Stimulated activated CD4-positive, alpha-beta T cell treated with anti-CD3 and anti-CD28 coated beads, Interleukin-15, amount 100 ng/mL, for 24 hours (primary cell): ENCODE measurements around the gene ARHGAP11A.

ENCODE experiments used
- DNase-seq: peaks from one replicate; pipeline ENCODE4 v3.0.0-alpha.2; 2020

The ARHGAP11A gene

DNA sequence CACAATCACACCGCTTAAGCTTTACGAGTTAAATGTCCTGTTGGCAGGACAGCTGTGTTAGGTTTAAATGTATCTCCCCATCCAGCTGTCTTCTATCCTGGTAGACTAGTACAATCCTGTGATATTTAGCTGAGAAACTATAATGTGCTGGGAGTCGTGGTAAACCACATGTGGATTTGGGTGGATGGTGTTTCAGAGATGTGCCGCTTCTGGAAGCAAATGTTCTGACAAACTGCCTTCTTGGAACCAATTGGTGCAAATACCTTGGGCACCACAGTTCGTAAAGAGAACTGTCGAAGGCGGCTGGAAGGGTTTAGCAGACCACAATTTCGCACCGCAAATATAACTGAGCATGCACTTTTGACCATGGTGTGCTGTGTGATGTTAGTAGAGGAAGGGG, 41.2 kb downstream of the ARHGAP11A start:
- no peak for DNase-seq

DNA sequence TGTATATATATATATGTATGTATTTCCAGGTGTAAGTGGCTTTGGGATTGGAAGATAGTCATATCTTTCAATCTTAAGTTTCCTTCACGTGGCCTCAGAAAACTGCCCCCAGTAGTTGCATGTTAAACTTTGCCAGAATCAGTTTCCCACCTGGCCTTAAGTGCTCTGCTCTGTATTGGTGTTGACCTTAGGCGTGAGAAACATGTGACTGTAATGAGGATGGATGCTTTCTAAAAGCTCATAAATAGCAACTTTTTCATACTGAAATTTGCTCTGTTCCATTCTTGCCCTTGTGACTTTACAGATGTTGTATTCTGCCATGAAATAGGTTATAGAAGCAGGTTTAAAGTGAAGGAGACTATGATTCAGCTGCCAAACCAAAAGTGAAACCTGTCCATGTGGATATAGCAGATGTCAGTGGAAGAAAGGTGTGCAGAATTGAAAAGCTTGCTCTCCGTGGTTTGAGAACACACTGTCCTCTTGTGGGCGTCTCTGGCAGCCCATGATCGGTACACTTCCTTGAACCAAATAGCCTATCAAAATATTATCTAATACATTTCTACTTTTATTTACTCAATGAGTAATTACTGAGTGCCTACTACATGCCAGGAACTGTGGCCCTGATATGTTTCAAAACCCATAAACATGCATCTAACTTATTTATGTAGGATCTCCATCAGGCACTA, 42.0 kb downstream of the ARHGAP11A start:
- DNase-seq, result no peak

DNA sequence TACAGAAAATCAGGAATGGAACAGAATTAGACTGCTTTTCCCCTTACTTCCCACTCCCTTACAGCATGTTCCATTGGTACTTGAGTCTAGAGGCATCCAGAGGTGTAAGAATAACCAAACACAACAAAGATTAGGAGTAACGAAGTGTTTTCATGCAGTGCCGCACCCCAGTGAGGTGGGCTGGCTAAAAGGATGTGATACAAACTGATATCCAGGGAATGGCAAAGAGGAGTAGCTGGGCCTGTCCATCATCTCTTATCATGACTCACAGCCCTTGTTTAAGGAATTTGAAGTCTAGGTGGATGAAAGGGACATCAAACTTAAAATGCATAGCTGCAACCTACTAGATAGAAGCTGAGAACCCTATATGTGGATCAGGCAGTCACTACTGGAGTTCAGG, 42.6 kb downstream of the ARHGAP11A start:
- DNase-seq, result no peak

DNA sequence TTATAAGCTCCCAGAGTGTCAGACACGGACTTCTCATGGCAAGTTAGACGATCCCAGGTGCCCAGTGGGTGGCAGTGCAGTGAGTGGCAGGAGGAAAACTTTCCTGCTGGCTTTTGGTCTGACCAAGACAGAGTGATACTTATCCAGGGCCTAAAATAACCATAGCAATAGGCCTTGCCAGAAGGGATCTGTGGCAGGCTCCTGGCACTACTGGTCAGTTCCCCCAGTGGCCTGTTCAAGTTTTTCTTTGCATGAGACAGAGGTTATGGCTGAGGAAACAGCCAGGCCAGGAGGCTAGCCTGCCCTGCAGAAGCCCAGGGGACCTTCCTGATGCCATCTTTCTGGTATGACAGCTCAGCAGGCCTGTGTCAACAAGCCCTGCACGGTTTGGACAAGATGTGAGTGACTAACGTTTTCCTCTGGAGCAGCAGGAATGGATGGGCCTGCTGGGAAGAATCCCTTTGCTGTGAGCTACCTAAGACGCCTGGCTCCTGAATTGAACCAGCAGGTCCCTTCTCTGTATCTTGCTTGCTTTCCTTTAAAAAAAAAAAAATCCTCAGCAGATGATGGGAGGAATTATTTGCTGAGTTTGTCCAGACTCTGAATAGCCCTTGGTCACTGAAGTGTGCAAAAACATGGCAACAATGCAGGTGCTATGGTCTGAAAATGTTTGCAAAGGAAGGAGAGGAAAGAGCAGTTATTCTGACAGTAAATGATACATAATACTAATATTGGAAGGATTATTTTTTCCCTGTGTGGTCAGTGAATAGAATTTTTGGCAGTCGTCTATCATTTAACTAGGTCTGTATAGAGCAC, 44.2 kb downstream of the ARHGAP11A start:
- DNase-seq, result no peak

DNA sequence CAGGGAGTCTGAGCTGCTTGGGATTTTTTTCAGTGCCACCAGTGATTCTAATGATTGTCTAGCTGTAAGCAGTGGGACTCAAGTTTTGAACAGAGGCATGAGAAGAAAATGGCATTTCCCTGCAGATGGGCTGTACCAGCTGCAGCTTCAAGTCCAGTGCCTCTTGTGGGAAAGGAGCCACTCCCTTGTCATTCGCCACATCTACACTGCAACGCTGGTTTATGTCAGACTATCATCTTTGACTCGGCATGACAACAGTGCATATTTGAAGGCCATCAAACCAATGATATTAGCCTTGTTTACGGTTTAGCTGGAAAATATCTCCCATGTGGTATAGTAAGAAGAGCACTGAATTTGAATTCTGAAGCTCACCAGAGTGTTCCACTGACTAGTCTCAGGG, 48.4 kb downstream of the ARHGAP11A start:
- DNase-seq, result no peak

DNA sequence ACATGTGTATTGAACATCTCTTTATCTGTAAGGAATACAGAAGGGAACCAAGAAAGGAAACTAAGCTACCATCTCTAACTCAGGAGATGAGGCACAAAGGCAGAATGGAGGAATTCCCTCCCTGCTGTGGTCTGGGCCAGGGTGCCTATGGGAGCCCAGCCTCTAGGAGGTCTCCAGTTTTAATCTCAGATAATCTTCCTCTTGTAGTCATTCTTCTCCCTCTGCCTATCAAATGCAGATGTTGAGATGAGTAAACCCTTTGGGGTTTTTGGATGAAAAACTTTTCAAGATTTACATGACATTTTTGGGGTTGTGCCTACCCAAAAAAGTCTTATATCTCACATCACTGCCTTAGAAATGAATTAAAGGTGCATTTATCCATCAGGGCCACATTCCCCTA, 49.5 kb downstream of the ARHGAP11A start:
- DNase-seq, result no peak

DNA sequence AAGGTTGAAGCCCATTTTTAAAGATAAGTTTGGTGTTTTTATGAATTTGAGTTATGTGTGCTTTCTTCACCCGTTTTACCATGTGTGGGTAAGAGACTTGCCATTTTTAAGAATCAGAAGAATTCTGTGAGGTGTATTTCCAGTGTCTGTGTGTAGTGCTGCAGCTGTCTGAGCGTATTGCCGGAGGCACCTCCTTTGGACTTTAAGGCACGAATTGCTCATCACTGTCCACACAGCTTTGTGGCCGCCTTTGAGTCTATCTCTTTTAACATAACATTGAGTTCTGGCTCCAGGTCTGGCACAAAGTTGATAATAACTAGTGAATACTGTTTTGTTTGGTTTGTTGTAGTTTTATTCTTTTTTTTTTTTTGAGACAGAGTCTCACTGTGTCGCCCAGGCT, 52.0 kb downstream of the ARHGAP11A start:
- DNase-seq, result no peak

DNA sequence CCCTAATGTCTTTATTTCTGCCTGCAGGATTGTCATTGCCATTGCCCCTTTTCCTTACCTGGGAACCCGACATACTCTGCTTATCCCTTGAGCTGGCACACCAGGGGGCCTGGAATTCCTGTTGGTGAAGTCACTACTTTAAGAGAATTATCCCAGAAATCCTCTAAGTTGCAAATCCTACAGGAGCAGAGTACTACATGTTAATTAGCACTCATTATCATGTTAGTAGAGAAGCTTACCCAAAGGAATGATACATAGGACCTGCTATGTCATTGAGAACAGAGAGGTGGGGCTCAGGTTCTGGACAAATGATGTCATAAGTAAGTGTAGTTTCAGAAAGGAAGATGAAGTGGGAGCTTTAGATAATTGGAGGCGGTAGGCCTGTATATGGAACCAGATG, 53.6 kb downstream of the ARHGAP11A start:
- DNase-seq, result no peak

DNA sequence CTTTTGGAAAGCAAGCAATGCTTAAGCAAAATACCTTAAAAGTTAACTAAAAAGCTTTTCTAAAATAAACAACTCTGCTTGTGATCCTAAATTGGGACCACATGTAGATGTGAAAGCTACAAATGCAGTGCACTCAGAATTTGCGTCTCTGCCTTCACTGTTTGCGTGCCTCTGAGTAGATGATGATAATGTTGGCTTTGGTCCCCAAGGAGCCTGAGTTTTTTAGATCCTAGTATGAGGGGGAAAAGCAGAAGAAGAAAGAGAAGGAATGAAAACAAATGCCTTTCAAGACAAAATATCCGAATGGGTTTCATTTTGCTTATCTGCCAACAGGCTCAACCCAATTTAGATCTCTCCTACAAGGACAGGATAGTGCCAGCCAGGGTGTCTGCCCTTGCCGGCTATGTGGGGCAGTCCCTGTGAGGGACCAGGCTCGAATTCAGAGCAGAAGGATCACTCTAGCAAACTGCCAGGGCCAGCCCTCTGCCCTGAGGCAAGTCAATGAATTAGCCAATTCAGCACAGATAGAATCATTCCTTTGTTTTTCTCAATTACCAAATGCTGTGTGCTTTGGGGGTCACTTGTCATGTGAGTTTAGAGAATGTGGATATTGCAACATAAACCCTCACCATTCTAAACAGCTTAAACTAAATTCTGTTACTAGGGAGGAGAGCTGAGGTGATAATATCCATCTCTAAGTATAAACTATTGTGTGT, 54.8 kb downstream of the ARHGAP11A start:
- no peak for DNase-seq

DNA sequence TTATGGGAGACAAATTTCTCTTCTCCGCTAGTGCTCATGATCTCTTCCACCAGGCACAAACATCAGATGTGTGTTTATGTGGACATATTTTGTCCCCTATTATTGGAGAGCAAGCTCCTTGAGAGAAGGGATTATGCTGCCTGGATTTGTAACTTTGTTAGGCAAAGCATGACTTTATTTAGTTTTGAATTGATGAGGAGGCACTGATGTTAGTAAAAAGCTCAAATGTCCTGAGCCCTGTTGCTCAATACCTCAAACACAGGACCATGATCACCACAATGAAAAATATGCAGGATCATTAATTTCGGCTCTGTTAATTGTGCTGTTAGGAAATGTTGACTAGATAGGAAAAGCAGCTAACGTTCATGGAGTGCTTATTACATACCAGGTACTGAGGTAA, 55.3 kb downstream of the ARHGAP11A start:
- DNase-seq, result no peak

DNA sequence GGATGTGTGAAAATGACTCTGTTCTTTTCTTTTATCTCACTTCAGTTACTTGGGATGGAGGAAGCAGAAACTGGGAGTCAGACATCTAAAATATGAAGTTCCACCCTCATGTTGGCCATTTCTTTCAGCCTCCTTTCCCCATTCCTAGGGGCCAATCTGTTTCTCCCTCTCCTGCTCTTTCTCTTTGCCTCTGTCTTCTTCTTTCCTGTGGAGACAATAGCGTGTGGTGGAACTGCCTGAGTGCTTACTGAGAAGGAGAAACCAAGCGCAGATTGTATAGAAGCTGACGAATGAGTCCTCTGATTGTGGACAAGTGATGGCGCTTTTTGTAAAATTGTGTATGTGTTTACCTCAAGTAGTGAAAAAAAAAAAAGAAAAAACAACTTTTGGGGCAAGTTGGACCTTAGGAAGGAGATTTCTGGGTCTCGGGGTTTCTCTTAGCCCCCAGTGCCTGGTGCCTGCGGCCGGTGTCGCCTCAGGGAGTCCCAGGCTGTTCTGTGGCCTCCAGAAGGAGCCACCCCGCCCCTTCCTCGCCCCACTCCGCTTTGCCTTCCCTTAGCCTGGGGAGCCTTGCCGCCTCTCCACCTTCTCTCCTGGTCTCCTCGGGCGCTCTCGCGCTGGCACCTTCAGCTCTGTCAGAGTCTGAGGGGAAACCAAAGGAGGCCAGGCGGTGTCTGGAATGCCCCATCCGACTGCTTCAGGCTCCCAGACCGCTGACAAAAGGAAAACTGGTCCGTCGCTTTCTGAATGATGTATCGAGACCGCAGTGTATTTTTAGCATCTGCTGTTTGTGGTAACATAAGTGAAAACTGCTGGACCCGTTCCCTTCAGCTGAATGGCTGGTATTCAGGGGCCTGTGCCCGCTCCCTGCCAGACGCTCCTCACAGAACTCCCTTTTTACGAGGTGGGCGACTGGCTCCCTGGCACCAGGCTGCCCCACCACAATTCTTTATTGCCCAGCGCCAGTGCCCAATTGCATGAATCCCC, 56.3 kb downstream of the ARHGAP11A start:
- DNase-seq, result no peak

DNA sequence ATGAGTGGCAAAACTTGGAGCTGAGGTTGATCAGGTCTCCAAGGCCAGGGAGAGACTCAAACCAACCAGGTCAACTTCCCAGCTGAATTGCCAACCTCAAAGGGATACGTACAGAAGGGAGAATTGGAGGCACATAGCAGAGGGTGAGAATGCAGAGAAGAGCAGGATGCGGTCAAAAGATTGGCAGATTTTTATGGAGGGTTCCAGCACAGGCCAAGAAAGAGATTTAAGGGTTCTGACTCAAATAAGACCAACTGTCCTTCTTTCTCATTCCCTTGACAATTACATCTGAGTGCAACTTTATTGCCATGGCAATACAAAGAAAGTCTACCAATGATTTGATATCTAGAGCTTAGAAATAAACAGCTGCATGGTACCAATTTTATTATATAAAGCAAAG, 59.4 kb downstream of the ARHGAP11A start:
- DNase-seq, result no peak

DNA sequence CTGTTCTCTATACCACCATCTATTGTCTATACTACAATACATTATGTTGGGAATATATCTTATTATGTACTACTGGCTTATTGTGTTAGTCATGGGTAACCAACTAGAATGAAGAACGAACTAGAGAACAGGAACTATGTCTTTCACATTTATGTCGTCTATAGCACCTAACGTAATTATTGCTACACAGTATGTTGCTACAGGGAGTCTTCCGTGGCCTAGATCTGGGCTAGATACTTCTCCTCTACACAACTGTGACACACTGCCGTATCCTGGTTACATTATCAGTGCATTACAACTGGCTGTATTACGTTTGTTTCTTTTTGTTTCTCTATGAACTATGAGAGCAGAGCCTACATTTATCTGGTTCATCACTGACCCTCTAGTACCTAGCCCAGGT, 60.2 kb downstream of the ARHGAP11A start:
- DNase-seq, result no peak

DNA sequence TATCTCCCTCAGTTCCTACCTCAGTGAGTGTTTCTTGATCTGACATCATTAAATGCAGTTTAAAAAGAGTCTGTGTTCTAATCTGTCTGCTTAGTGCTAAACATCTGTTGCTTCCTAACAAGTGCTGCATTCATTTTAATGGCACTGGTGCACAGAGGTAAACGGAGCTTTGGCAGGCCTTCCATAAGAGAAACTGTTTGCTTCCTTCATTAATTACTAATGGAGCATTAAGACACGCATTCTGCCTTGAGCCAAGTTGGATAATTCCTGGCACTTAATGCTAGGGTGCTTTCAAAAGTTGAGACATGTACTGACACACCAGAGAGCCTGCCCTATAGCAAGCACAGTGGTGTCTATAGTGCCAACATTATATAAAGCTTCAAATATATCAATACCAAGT, 60.9 kb downstream of the ARHGAP11A start:
- DNase-seq, result no peak

DNA sequence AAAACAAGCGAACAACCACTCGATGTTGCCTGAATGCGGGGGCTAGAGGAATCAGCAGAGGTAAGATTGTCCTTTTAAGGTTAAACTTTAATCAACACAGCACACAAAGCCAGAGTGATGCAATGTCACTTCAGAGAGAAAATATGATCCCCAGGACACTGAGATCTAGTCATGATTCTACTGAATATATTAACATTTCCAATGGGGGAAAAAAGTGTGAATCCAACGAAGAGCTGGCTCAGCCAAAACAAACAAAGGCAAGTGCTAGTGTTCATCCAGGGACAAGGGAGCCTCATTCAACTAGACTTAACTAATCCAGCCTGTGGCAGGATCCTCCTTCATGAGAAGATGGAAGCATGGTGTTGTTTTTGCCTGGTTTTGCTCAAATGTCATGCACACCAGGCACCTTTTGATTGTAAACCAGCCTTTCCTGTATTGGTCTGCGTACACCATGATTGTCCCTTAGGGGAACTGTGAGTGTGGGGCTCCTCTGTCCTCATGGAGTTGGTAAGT, 62.0 kb downstream of the ARHGAP11A start:
- DNase-seq, result no peak

DNA sequence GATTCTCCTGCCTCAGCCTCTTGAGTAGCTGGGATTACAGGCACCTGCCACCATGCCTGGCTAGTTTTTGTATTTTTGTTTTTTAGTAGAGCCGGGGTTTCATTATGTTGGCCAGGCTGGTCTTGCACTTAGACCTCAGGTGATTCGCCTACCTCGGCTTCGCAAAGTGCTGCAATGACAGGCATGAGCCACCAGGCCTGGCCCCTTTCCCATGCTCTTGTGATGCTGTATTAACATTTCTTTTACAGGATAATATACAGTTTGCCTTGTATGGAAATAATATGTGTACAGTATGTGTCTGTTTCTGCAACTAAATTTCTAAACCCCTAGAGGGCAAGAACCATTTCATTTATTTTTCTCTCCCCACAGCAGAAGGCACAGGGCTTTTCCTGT, 64.0 kb downstream of the ARHGAP11A start:
- no peak for DNase-seq

DNA sequence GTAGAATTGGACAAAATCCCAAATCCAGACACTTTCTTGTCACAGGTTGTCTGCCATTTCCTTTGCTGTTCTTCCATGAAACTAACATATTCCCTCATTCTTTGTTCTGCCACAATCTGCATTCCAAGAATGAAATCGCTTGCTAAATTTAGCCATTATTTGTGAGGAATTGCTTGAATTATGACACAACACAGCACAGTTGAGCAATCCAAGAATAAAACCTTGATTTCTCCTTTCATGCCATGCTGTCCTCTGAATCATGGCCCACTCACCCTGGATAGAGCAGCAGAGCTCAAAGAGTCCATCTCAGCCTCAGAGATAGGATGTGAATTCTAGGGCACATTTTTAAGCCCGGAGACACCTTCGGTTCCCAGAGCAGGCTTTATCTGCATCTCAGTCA, 67.3 kb downstream of the ARHGAP11A start:
- no peak for DNase-seq

DNA sequence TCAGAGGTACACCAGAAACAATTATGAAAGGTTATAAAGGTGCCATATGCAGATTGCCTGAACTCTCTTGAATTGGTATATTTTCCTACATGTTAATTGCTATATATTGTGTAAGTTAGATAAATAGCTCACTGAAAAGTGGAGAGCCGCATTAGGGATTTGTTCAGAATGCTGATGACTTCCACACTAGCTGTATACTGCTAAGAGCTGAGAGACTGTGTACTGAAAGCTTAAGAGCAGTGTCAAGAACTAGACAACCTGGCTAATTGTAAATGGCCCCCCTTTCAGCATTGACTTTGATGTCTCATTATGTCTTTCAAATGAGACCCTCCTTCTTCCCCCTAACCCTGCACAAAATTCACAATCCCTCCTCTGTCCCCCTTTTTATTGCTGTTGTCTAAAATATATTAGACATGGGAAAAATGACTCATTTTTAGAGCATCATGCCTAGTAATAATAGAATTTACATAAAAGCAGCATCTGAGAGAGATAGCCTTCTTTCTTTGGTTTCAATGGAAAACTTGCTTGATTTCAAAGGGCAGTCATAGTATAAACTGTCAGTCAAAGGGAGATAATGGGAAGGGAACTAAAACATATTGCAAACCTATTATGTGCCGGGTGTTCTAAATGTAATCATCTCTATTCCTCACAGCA, 67.8 kb downstream of the ARHGAP11A start:
- no peak for DNase-seq

DNA sequence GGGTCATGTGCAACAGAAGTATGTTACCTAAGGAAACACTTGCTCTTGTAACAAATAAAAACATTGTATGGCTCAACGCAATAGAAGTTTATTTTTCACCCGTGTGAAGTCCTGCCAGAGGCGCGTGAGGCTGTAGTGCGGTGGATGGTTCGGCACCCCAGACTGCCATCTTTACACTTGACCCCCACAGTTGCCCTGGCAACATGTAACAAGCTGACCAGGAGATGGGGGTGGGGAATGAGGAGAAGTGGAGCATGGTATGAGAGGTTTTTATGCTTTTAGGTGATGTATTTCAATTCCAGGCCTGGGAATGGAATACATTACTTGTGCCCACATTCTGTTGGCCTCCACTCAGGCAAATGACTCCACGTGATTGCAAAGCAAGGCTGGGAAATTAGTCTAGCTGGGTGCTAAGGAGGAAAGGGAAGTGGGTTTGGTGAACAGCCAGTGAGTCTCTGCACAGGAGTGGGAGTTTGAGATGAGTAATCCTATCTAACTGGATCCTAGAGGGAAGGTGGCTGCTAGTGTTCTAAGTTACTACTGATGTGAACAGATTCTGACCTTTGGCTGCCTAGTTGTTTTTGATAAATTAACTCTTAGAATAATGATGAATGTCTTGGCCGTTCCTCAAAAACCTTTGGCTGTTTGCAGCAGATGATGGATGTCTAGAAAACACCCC, 68.7 kb downstream of the ARHGAP11A start:
- DNase-seq, result no peak

DNA sequence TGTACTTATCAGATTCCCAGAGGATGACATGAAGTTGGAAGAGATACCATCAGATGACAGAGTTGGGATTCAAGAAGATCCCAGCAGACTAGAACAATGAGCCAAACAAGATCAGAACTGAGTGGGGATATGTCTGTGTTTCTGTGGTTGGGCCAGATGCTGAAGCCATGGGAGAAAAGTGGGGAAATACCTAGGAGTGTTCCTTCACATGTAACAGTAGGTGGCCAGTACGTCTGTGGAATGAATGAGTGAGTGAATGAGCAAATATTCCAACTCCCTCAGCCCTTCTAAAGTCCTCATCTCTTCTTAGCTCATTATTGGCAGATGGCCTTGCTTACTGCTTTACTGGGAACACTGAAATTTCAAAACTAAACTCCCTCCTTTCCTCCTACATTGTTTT, 70.3 kb downstream of the ARHGAP11A start:
- DNase-seq, result no peak

DNA sequence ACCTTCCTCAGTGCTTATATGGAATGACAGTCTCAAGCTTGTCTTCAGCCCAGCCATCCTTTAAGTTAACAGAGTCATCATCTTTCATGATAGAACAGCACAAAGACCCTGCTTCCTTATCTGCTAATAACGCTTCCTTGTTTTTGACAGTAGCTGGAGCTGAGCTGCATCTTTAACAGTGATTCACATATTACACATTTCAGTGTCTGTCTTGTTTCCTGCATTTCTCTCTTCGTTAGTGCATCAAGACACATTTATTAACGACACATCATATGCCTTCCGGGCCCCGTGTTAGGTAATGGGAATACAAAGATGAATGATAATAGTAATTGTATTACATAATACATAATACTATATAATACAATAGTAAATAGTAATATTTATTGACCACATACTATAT, 72.3 kb downstream of the ARHGAP11A start:
- DNase-seq, result no peak
